CD4-positive, alpha-beta memory T cell (primary cell): ENCODE data around the gene HINT1. TPM values are rescaled to one million over a fixed set of nuclear protein-coding genes. Genes with fewer than 3 reads are reported as not detected.

Experiments
- polyA plus RNA-seq, 2 donors: library from polyadenylated mRNA; unstranded; fragments of 300-500 nt; fragmentation: Illumina TruSeq; gene quantifications; one replicate each; pipeline ENCODE4 v1.2.3, GENCODE V29; 2021
- total RNA-seq, 2 experiments: library from RNA; stranded (reverse); gene quantifications; one replicate each; pipeline ENCODE4 v1.2.3, GENCODE V29; 2021

HINT1 gene
- total and polyA plus RNA-seq, 4 experiments from 2014 or later = 278 to 559 (median 367) TPM

Other genes starting within 250 kb of the HINT1 start
- gene LYRM7, start 5.7 kb upstream of the HINT1 start, total RNA-seq = 10 to 100 TPM; 16.7 to 18.4 TPM
- 10 to 100 TPM in 1 of 2 donors, 1 to 10 TPM in 1; 7.0 to 11.4 TPM for gene LYRM7, start 5.7 kb upstream of the HINT1 start, polyA plus RNA-seq
- 100 to 1,000 TPM; 298 to 316 TPM for gene CDC42SE2, start 98.8 kb upstream of the HINT1 start, total RNA-seq
- gene CDC42SE2, start 98.8 kb upstream of the HINT1 start, polyA plus RNA-seq = 100 to 1,000 TPM; 414 to 773 TPM